ENCODE results near the gene TP53RK.
A peak's percentile ranks its signal among the peaks of the same experiment; 100 is the strongest.
"Not testable (repeated sequence)": the region's sequence is repeated elsewhere in the genome, so short reads cannot be mapped to it uniquely, and the experiment has no call there.

Gene TP53RK

DNA sequence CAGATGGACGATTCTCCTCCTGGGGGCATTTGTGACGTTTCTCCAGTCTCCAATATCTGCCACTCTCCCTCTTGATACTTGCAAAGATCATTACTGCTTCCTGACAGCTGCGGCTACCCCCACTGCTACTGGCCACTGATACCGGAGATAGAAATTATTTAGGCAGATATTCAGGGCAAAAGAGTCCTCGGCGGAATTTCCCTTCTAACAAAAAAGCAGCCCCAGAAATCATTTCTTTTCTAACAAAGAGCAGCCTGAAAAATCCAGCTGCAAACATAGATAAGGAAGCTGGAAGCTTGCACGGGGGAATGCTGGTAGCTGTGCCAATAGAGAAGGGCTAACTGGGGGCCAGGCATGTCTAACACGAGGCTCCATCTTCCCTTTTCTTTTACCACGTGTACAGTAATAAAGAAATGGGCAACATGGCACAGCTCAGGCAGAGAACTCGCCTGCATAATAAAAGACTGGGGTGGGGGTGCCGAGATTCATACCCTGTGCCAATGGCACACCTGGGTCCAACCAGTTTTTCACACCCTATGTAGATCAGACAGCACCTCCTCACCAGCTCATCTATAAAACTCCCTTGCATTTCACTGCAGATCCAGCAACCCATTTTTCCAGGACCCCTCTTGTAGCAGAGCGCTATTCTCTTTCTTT is 6.1 kb downstream of the TP53RK start:
- DNase-seq (ENCODE audit: extremely low read depth, low read depth) = no peak
- TF ChIP-seq, protein P1, sequence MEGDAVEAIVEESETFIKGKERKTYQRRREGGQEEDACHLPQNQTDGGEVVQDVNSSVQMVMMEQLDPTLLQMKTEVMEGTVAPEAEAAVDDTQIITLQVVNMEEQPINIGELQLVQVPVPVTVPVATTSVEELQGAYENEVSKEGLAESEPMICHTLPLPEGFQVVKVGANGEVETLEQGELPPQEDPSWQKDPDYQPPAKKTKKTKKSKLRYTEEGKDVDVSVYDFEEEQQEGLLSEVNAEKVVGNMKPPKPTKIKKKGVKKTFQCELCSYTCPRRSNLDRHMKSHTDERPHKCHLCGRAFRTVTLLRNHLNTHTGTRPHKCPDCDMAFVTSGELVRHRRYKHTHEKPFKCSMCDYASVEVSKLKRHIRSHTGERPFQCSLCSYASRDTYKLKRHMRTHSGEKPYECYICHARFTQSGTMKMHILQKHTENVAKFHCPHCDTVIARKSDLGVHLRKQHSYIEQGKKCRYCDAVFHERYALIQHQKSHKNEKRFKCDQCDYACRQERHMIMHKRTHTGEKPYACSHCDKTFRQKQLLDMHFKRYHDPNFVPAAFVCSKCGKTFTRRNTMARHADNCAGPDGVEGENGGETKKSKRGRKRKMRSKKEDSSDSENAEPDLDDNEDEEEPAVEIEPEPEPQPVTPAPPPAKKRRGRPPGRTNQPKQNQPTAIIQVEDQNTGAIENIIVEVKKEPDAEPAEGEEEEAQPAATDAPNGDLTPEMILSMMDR (IDR thresholded peaks at IDR 0.05; ENCODE audit: low read depth, low read length) = no peak

DNA sequence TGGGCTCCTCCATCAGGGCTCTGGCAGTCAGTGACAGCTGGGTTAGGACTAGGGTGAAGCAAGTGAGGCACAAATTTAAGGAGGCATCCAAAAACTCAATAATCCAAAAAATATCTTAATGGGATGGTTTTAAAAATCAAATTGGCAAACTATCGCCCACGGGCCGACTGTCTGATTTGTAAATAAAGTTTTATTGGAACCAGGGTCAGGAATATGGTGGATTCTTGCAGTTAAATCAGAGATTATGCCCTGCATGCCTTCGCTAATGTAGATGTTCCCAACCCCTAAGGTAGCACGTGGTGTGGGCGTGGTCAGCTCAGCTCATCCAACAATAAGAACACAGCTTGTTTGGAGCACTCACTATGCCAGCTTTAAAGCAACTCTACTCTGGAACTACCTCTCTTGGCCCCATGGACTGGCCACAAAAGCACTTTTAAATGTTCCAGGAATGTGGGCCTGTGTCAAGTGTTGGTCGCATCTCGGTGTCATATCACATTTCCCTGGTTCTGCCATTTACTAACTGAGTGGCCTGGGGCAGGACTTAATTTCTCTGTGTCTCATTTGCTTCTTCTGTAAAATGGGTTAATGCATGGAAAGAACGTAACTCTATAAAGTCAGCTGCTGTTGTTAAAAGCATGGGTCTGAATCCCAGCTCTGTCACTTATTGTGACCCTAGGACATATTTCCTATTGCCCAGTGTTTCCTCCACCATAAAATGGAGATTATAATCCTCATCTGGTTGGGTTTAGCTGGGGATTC is 7.0 kb downstream of the TP53RK start:
- no peak for DNase-seq (ENCODE audit: extremely low read depth, low read depth)
- TF ChIP-seq, protein P1 (IDR thresholded peaks at IDR 0.05; ENCODE audit: low read depth, low read length) = no peak

DNA sequence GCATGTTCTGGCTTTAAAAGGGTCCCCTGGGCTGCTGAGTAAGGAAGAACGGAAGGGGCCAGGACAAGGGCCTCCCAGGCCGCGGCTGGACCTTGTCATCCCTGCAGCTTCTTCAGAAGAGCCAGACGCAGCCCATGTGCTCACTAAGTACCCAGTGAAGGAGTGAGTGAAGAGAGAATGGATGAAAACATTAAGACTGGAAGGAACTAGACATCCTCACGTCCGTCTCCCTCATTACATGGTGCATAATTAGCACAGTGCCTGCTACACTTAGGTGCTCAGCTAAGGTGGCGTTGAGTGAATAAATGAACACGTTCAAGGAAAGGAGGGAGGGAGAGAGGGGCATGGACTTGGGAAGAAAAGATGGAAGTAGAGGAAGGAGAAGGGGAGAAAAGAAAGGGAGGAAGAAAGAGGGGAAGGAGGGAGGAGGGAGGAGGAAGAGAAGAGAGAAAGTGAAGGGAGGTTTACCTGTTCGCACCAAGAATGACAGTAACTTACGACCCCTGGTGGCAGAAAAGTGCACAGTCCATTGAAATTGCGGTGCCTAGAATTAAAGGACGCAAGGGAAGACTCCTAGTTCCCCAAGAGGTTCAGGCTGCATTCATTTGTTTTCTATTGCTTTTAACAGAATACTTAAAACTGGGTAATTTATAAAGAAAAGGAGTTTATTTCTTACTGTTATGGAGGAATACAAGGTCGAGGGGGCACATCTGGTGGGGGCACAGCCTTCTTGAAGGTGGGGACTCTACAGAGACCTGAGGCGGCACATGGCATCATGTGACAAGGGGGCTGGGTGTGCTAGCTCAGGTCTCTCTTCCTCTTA is 8.0 kb downstream of the TP53RK start:
- TF ChIP-seq, protein P1 (IDR thresholded peaks at IDR 0.05; ENCODE audit: low read depth, low read length) = peak; percentile 75
- DNase-seq (ENCODE audit: extremely low read depth, low read depth) = no peak

DNA sequence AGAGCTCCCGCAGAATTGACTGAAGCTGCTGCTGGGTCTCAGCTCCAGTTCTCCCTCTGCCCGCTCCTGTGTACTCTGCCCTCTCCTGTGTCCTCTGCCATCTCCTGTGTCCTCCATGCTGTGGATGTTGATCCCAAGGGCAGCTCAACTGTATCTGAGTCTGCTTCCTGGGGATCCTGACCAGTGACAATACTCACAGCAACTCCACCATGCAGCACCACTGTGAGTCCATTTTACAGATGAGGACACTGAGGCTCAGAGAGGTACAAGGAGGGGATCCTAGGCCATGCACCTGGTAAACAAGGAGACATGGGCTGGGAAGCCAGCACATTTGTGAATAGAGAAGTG is 8.6 kb downstream of the TP53RK start:
- DNase-seq (ENCODE audit: extremely low read depth, low read depth) = no peak
- TF ChIP-seq, protein P1 (IDR thresholded peaks at IDR 0.05; ENCODE audit: low read depth, low read length) = no peak

DNA sequence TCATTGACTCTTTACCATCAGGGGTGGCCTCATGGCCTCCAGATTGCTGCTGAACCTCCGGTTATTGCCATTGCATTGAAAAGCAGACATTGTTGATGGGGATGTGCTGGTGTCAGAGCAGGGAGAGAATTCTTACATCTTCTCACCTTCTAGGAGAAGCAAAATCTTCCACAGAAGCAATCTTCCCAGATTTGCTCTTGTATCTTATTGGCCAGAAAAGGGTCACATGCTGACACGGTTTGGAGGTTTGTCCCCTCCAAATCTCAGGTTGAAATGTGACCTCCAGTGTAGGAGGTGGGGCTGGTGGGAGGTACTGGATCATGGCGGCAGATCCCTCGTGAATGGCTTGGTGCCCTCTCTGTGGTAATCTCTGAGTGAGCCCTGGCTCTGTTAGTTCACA is 10.7 kb downstream of the TP53RK start:
- TF ChIP-seq, protein P1 (IDR thresholded peaks at IDR 0.05; ENCODE audit: low read depth, low read length) = no peak
- no peak for DNase-seq (ENCODE audit: extremely low read depth, low read depth)

DNA sequence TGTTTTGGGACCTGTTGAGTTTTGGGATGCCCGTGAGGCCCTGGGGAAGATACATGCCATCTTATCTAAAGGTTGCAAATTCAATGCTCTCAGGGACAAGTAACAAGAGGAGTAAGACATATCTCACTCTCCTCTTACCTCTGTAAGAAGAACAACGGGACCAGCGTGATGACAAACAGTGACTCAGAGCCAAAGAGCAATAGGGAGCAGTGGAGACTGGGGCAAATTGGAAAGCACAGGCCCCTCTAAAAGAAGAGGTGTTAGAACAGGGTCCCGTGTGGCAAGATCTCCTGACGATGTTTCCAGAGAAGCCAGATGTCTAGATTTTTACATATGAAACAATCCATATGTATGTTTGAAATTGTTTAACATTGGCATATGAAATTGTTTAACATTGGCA is 11.6 kb downstream of the TP53RK start:
- DNase-seq (ENCODE audit: extremely low read depth, low read depth) = no peak
- TF ChIP-seq, protein P1 (IDR thresholded peaks at IDR 0.05; ENCODE audit: low read depth, low read length) = no peak

DNA sequence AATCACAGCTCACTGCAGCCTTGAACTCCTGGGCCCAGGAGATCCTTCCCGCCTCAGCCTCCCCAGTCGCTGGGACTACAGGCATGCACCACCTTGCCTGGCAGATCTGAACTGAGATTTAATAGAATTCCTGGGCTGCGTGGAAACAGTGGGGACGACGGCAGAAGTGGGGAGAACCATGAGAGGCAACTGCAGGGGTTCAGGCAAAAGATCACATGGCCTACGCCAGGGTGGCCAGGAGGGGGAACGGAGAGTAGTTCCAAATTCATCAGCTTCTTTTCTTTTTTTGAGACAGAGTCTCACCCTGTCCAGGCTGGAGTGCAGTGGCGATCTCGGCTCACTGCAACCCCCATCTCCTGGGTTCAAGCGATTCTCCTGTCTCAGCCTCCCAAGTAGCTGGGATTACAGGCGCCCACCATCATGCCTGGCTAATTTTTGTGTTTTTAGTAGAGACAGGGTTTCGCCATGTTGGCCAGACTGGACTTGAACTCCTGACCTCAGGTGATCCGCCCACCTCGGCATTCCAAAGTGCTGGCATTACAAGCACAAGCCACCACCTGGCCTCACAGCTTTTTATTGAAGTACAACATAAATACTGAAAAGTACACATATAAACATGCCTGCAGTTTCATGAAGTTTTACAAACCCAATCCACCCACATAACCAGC is 12.5 kb downstream of the TP53RK start:
- not testable (repeated sequence) for DNase-seq (ENCODE audit: extremely low read depth, low read depth)

Measured in AG09319 (cell line).